HG02870 (cell line): Measurements from ENCODE around the gene OTX1.

ENCODE experiments used
- ATAC-seq: cut with Tn5 transposase; IDR thresholded peaks from one replicate; pipeline ENCODE4 v1.9.1; 2021; ENCODE audit warnings: mild to moderate bottlenecking, moderate library complexity; ENCODE audit not compliant: unreplicated experiment

Gene OTX1

DNA sequence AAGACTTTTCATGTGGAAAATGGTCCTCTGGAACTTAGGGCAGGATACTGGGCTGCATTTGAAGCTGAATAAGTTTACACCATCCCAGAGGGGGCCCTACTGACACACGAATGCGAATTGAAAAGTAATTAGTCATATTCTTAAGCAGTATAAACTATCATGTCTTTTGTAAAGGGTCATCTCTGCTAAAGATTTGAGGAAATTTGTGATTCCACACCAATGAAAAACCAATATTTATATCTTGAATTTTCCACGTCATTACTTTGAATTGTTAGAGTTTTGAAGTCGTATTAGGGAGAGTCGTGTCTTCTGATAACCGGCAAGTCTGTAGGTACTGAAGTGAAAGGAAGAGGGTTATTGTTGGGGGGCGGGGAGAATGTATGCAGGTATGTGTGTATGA lies 4.1 kb upstream of the OTX1 start:
- ATAC-seq, result no peak

DNA sequence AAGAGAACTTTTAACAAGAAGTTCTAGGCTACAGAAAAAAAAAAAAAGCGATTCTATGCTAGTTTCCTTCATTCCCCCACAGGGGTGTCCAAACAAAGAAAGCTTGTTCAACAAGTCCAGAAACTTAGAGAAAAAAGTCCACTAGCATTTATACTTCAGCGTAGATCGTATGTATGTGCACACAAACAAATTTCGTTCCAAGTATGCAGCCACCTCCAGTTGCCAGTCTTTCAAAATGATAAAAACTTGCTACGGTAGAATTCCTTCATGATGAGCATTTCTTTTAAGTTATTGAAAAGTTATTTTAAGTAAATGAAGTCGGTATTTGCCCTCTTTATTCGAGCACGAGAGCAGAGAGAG lies 3.7 kb upstream of the OTX1 start:
- no peak for ATAC-seq

DNA sequence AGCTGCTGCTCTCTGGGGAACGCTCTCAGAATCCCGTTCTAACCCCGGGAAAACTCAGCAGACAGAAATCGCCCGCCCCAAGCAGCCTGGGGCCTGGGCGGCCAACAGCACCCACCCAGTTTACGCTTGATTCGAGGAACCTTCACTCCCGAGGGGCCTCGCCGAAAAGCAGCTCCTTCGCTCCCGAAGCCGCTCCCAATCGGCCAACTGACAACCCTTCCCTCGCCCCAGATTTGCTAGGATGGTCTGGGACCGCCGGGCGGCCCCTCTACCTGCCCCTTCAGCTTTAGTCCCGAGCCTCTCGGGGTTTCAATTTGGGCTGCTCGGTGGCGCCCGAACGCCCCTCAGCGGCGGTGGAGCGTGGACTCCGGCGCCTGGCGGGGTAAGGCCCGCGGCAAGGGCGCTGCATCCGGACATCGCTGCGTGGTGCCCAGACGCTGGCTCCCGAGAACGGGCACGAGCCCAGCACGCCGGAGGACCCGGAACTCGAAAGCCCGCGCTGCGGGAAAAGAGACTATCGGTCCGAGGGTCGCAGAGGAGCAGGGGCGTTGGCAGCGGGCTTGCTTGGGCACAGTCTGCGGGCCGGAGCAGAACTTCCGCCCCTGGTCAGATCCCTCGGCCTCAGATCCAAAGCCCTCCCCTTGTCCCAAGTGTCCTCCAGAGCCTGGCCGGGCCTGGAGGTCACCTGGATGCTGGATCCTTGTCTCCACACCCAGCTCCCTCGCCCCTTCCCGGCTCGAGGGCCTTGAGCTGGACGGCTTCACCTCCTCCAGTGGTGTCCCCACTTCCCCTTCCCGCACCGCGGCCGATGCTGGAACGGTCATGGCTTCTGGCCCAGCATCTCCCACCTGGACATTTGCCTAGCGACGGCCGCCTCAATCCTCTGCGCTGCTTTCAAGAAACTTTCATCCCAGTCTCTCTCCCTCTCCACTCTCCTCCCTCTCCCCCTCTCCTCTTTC lies 3.0 kb upstream of the OTX1 start:
- ATAC-seq, result no peak

DNA sequence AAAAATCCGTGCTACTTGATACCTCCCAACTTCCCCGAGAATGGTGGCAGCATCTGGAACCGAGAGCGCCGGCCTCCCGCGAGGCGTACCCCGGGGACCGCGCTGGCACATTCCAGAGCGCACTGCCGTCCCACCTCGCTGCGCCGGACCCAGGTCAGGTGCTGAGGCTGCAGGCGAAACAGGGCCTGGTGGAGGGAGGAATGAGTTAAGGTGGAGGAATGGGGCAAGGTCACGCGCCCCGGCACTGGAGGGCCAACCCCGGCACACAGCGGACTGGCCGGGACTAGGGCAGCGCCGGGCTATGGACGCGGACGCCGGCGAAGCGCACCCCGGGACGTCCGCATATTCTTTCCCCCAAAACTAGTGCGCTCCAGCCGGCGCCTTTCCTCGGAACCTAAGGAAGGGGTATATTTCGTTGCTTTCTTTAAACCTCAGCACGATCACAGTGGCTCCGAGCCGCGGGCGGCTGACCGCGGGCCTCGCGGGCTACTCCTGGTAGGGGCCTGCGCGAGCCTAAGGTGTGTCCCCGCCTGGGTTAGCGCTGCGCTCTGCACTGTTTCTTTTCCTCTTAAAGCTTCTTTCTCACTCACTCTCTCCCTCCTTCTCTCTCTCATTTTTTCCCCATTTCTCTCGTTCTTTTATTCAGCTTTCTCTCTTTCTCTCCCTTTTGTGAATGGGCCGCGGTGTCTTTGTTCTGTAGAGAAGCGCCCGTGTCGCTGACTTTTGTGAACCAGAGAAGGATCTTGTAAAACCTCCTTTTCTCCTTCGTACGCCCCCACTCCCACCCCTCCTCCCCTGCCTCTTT lies 2.1 kb upstream of the OTX1 start:
- ATAC-seq, result no peak

DNA sequence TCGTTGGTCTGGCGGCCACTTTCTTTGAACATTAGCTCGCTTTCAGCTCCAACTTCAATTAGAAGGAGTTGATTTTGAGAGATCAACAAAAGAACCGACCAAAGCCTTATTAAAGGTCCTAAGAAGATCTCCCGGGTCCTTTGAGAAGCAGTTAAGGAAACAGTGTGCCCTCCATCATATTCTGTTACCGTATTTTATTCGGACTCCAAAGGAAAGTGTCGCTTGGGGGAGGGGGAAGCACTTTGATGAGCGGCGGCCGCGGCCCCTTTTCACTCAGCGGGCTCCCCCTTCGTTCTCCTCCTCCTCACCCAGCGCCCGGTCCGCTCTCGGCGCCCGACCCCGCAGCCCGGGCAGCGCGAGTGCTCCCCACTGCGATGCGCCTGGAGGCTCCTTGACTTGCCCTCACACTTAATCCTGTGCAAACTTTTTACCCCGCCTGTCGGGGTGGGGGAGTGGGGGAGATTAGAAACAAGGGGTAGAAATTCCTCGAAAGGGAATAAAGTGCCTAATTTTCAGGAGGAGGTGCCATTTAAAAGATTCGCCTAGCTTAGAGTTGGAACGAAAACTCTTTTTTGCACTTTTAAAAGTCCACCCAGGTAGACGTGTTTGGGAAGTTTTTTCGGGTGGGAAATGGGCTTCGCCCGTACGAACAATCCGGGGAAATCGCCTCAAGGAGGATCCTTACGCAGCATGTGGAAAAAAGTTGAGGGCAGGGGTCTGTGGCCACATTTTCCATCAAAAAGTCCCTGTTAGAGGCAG lies 1.2 kb upstream of the OTX1 start:
- ATAC-seq, result no peak

DNA sequence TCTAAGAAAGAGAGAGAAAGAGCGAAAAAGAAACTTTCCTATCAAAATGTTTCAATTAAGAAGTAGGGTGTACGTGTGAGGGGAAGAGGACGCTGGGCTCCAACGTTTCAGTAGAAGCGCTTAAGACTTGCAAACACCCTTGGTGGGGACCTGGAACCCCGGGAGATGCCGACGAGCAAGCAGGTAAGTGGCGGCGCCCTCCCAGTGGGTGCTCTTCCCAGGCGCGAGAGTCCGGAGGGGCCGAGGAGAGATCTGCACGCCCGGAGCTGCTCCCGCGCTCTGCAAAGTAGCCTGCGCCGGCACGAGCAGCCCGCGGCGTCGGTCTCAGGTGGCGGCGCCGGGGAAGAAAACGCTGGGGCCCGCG lies 678 bp upstream of the OTX1 start:
- no peak for ATAC-seq

DNA sequence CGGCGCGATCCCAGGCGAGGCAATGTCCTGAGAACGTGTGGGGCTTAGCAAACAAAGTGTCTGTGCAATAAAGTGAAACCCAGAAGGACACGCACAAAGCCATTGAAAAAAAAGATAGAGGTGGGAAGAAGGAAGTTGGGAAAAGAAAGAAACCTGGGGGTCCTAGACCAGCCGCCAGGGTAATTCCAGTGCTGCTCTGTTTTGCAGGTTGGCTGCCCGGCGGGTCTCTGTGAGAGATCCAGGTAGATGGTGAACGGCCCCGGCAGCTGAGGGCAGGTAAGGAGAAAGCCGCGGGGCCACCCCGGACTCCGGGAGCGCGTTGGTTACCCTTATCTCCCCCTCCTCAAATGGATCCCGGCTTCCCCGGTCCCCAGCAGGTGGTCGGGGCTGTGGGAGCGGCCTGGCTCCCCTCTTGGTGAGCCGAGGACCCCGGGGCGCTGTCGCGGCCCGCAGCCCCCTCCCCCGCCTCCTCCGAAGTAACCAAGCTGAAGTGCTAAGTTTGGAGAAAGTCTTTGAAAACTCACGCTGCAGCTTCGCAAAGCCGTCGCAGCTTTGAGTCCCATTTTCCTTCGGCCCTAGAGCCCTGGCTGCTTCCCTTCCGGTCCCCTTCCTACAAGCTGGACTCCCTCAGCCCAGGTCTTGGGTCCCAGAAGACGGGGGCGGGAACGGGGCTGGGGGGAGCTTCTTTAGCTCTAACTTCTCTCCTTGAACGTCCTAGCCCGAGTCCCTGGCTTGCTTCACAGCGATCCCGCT lies 588 bp downstream of the OTX1 start:
- no peak for ATAC-seq

DNA sequence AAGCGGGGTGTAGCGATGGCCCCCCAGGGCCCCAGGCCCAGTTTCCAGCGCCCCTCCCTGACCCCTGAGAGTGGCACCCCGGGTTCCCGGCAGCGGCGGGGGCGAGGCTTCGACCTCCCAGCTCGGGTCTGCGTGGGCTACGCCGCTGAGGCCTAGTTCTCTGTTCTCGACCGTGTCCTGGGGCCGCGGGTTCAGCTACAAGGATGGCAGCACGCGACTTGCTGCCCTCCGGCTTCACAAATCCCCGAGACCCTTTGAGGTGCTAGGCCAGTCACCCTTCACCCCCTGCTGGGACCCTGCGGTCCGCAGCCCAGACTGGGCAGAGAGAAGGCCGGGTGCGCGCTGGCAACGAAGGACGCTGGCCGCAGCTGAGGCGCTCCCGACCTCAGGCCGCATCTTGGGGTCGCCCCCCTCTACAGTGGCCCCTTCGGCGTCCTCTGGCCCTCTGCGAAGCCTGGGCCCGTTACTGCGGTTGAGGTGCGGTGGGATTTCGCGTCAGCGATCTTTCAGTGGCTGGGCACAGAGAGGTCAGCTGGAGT lies 1.2 kb downstream of the OTX1 start:
- no peak for ATAC-seq

DNA sequence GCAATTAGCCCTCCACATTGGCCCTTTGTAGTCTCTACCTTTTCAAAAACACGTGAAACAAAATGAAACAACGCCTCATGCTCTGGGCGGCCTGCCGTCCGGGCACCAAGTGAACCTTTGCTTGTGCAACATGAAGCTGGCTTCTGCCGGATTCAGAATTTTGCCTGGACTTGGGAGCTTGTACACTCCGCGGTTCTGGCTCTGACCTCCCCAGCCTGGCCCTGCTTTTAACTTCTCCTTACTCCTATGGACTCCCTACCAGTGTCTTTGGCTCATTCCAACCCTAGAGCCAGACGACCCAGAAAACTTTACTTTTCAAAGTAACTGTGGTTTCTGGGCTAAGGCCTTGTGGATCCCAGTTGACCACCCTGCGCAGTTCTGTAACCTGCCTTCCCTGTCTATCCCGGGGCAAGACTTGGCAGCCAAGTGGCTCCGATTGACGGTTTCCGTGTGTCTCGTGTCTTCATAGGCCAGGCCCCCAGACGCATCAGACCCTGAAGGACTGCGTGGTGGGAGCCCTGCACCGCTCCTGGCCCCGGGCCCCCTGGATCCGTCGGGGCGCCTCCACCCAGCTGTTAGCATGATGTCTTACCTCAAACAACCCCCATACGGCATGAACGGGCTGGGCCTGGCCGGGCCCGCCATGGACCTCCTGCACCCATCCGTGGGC lies 1.9 kb downstream of the OTX1 start:
- no peak for ATAC-seq

DNA sequence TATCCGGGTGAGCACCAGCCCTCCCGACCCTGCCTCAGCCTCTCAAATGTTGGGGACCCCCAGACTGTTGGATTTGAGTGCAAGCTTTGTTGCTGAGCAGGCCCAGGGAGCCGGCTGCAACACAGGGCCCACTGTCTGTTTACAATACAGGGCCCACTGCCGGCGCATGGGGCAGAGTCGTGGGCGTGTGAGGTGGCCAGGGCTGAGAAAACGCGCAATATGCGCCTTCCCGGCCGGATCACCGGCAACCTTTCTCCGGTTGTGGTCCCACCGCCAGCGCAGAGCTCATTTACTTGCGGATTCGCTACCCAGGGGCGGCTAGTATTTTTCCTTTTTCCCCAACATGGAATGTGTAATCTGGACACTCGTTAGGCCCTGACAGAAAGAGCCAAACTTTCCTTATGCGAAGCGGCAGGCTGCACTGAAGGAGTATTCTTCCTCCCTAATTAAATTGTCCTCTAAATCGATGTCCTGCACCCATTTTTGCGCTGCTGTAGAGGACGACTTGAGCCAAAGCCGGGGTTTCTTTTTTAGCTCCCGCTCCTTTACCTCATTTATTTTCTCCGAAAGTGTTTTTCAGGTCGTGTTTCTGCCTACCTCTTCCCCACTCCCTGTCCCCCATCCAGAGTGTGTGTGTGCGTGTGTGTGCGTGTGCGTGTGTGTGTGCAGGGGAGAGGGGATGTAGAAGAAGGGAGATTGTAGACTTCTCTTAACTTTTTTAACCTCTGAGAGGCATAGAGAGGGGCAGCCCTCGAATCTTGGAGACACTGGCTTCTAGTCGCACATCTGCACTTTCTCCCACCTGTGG lies 2.7 kb downstream of the OTX1 start:
- ATAC-seq, result no peak

DNA sequence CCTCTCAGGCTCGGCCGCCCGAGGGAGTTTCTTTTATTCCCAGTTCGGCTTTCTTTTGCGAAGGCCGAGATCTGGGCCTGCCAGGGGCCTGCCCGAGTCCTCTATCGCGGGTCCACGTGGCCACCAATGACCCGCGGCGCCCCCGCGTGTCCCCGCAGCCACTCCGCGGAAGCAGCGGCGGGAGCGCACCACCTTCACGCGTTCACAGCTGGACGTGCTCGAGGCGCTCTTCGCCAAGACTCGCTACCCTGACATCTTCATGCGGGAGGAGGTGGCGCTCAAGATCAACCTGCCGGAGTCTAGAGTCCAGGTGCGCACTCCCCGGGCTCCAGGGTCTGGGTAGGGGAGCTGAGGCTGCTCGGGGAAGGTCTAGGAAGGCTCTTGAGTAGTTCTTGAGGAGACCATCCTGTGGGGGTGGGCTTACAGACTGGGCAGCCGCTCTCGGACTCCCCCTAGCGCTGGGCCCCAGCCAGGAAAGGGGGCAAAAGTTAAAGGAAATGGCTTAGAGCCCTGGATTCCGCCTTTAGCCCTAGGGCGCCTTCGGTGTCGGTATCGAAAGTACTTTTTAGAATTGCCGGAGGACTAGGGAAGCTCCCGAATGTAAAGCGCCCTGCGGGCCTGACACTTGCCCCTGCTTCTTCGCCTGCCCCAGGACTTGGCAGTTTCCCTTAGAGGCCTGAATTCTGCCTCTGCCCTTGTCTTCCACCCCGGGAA lies 3.4 kb downstream of the OTX1 start:
- no peak for ATAC-seq

DNA sequence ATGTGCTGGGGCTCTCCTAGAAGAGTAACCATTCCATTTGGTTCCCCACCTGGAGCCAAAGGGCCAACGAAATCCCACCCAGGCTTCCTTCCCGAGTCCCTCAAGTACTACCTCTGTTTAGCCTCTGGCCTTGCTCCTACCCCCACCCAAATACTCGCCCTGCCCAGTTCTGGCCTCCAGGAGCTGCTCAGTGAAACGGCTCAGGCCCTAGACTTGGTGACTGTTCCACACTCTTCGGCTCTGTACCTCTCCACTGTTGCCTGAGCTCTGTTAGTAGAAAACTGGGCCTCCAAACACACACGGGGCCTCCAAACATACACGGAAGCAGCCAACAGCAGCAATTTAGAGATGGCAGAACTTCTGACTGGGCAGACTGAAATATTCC lies 4.2 kb downstream of the OTX1 start:
- ATAC-seq, result no peak

DNA sequence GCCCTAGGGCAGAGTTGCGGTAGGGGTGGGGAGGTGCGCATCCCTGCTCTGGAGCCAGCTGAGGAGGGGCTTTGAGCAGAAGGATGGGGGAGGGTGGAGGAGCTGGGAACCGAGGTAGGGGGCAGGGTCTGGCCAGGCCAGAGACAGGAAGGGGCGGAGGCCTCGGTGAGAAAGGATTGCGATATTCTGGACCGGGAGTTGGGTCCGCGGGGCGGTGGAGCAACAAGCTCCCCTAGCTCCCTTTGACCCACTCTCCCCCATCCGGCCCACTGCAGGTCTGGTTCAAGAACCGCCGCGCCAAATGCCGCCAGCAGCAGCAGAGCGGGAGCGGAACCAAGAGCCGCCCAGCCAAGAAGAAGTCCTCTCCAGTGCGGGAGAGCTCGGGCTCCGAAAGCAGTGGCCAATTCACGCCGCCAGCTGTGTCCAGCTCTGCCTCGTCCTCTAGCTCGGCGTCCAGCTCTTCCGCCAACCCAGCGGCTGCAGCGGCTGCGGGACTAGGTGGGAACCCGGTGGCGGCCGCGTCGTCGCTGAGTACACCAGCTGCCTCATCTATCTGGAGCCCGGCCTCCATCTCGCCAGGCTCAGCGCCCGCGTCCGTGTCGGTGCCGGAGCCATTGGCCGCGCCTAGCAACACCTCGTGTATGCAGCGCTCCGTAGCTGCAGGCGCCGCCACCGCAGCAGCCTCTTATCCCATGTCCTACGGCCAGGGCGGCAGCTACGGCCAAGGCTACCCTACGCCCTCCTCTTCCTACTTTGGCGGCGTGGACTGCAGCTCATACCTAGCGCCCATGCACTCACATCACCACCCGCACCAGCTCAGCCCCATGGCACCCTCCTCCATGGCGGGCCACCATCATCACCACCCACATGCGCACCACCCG lies 4.8 kb downstream of the OTX1 start:
- ATAC-seq, result no peak

DNA sequence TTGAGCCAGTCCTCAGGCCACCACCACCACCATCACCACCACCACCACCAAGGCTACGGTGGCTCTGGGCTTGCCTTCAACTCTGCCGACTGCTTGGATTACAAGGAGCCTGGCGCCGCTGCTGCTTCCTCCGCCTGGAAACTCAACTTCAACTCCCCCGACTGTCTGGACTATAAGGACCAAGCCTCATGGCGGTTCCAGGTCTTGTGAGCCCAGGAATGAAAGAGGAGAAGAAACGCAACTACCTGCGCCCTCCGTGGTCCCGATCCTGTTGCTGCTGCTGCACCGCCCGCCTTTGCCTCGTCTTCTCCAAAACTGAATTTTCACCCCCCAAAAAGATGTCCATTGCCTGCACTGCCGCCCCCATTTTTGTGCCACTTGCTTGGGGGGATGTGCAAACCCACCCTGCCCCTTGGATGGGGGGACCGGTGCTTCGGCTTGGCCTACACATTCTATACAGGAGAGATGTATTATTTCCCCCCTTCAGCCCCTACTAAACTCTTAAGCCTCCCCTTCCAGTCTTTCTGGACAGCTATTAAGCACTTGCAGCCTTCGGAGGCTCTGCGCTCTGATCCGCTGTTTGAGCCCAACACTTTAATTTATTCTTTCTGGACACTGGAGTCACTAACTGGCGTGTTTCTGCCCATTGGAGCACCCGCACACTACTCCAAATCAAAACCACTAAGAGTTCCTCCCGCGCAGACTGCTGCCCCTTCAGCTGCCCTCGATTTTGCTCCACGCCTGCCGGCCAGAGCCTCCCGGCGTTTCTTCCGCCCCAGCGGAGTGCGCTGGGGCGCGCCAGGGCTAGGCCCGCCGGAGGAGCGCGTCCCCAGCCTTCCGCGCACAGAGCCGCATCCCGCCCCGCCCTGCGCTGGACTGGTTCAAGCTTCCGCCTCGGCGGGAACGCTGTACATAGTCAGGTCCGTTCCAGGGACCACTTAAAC lies 5.7 kb downstream of the OTX1 start:
- ATAC-seq, result no peak

DNA sequence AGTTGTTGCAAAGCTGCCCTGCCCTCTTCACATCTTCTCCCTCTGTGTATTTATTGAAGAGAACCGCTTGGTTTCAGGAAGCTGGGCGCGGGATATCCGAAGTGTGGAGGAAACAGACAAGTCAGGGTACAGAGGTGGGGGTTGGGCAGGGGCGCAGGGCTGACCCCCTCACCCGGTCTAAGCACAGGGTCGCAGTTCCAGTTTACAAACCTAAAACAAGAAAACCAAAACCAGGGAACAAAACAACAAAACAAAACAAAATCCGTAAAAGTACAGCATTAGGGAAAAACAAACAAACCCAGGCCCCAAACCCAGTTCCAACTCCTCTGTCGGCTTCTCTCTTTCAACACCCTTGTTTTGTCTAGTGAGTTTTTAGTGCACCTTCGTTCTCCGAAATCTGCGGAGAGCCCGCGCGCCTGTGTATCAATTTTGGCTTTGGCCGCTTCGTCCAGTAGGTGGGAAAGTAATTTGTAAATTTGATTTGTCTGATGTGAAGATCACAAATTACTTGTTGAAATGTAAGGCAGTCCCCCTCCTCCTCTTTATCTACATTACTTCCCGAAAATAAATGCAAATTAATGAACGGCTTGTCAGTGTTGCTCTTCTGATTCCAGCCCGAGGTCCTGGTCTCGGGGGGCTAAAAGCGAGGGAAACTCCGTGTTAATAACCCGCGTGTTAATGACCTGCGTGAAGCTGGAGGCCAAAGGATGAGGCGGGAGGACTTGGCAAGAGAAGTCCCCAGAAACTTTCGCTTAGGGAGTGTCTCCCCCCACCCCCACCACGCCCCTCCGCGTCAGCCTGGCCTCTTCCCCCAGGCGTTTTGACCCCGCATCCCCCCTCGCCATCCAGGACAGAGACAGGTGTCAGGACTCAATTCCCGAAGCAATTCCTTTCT lies 6.9 kb downstream of the OTX1 start:
- no peak for ATAC-seq
